ENCODE measurements around the gene TMEM269.

The TMEM269 gene

GRCh38 chr1:42847721-42848460 is 63.1 kb downstream of the TMEM269 start:
- no peak for DNase-seq (ENCODE audit: low read depth, low spot score)

- DNase-seq (ENCODE audit: low read depth, low spot score), result no peak
Observed at GRCh38 chr1:42848823-42849537, 64.2 kb downstream of the TMEM269 start.

- no peak for DNase-seq (ENCODE audit: low read depth, low spot score)
Observed at GRCh38 chr1:42849944-42850343, 65.2 kb downstream of the TMEM269 start.

Data from iPS DF 19.7 (cell line).